ENCODE measurements around the gene XKR7. TPM values are rescaled to one million over a fixed set of nuclear protein-coding genes. Genes with fewer than 3 reads are reported as not detected.

Gene XKR7
- total RNA-seq, 2 donors from 2014 or later, result 0.26 to 0.33 TPM

DNA sequence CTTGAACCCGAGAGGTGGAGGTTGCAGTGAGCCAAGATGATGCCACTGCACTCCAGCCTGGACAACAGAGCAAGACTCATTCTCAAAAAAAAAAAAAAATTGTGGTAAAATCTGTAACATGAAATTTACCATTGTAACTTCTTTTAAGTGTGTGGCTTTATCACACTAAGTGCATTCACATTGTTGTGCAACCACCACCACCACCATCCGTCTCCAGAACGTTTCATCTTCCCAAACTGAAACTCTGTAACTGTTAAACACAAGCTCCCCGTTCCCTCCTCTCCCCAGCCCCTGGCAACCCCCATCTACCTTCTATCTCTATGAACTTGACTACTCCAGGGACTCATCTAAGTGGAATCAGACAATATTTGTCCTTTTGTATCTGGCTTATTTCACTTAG is 45.8 kb upstream of the XKR7 start:
- intact Hi-C loops (cut with DNase I), result no loop called here
- ATAC-seq (no peak), DNase-seq (no peak)
- Histone ChIP-seq H3K9me3 (no peaks in the 10 kb centered on the region), H3K36me3 (replicated peaks in 1 of 2; ENCODE audit: insufficient read depth in 1 of 2, low read depth in 2 of 2) (no peaks in the 10 kb centered on the region), H3K4me3 (no peak overlapping the region), H3K27me3 (no peaks in the 10 kb centered on the region), H3K27ac (no peak overlapping the region), H3K4me1 (no peaks in the 10 kb centered on the region)
- WGBS, 2 donors, result 51 to 59% methylated on average over 4 of the region's 4 CpGs
- TF ChIP-seq POLR2A (IDR thresholded peaks at IDR 0.05), result no peak
- TF ChIP-seq, protein P1, sequence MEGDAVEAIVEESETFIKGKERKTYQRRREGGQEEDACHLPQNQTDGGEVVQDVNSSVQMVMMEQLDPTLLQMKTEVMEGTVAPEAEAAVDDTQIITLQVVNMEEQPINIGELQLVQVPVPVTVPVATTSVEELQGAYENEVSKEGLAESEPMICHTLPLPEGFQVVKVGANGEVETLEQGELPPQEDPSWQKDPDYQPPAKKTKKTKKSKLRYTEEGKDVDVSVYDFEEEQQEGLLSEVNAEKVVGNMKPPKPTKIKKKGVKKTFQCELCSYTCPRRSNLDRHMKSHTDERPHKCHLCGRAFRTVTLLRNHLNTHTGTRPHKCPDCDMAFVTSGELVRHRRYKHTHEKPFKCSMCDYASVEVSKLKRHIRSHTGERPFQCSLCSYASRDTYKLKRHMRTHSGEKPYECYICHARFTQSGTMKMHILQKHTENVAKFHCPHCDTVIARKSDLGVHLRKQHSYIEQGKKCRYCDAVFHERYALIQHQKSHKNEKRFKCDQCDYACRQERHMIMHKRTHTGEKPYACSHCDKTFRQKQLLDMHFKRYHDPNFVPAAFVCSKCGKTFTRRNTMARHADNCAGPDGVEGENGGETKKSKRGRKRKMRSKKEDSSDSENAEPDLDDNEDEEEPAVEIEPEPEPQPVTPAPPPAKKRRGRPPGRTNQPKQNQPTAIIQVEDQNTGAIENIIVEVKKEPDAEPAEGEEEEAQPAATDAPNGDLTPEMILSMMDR (IDR thresholded peaks at IDR 0.05), result no peak

DNA sequence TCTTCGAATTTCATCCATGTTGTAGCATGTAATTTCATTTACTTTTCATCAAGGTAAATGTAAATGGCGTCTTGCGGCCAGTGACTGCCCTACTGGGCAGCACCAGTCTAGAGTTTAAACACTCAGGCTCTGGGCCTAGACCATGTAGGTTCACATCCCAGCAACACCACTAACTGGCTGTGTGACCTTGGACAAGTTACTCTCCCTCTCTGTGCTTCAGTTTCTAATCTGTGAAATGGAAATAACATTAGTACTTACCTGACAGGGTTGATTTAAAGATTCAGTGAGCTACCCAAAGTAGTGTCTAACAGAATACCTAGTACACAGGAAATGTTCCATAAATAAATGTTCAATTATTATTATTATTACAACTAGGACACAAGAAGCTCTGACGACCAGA is 45.4 kb upstream of the XKR7 start:
- no peak for ATAC-seq
- H3K9me3 ChIP-seq, result no peaks in the 10 kb centered on the region
- H3K27ac ChIP-seq, result no peak overlapping the region
- H3K4me3 ChIP-seq, result no peak overlapping the region
- no peaks in the 10 kb centered on the region for H3K4me1 ChIP-seq
- no peaks in the 10 kb centered on the region for H3K27me3 ChIP-seq
- intact Hi-C loops (cut with DNase I), result no loop called here
- no peak for DNase-seq
- no peak for TF ChIP-seq POLR2A (IDR thresholded peaks at IDR 0.05)
- 66 to 74% methylated on average over 4 of the region's 4 CpGs for WGBS, 2 donors
- no peaks in the 10 kb centered on the region for H3K36me3 ChIP-seq (replicated peaks in 1 of 2; ENCODE audit: insufficient read depth in 1 of 2, low read depth in 2 of 2)

DNA sequence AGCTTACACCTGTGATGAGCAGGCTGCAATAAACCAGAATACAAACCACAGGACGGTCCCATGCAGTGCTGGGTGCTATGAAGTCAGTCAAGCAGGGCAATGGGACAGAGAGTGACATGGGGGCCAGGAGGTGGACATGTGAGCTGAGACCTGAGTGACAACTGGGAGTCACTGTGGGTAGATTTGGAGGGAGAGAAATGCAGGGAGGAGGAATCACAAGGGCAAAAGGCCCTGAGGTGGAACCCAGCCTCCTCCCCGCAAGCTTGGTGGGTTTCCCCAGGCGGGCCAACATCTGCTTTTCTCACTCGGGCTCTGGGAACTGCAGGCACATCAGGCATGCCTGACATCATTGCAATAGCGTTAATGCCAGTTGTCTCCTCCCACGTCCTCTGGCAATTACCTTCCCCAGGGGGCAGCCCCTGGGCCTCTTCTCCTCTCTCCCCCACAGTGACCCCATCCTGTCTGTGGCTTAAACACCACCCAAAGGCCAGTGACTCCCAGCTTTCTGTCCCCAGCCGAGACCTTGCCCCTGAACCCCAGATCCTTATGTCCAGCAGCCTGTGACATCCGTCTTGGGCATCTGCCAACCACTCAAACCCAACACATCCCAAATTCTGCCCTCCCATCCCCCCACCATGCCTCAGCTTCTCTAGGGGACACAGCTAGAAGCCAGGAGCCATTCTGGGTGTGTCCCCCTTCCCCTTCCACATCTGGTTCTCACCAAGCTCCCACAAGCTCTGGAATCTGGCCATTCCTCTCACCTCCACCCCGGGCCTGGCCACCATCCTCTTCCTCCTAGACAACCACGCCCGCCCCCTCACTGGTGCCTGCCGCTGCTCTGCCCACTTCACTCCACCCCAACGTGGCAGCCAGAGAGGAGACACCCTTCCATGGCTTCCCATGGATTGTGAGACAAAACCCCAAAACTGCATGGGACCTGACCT is 44.3 kb upstream of the XKR7 start:
- no peak overlapping the region for H3K27ac ChIP-seq
- H3K4me1 ChIP-seq, result no peaks in the 10 kb centered on the region
- H3K4me3 ChIP-seq, result no peak overlapping the region
- ATAC-seq (no peak), DNase-seq (no peak)
- TF ChIP-seq POLR2A (IDR thresholded peaks at IDR 0.05), result no peak
- TF ChIP-seq, protein P1 (IDR thresholded peaks at IDR 0.05), result no peak
- 60 to 63% methylated on average over 13 of the region's 13 CpGs for WGBS, 2 donors
- no peaks in the 10 kb centered on the region for H3K27me3 ChIP-seq
- no peaks in the 10 kb centered on the region for H3K36me3 ChIP-seq (replicated peaks in 1 of 2; ENCODE audit: insufficient read depth in 1 of 2, low read depth in 2 of 2)
- intact Hi-C loops (cut with DNase I), result no loop called here
- no peaks in the 10 kb centered on the region for H3K9me3 ChIP-seq

DNA sequence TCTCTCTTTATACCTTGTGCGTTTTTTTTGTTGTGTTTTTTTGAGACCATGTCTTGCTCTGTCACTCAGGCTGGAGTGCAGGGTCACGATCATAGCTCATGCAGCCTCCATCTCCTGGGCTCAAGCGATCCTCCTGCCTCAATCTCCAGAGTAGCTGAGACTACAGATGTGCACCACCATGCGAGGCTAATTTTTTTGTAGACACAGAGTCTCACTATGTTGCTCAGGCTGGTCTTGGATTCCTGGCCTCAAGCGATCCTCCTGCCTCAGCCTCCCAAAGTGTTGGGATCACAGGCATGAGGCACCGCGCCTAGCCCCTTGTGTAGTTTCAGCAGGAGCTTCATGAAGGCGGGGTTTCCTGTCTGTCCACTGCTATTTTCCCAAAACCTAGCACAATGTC is 43.4 kb upstream of the XKR7 start:
- Histone ChIP-seq H3K27ac (no peak overlapping the region), H3K4me1 (no peaks in the 10 kb centered on the region), H3K9me3 (no peaks in the 10 kb centered on the region), H3K36me3 (replicated peaks in 1 of 2; ENCODE audit: insufficient read depth in 1 of 2, low read depth in 2 of 2) (no peaks in the 10 kb centered on the region), H3K27me3 (no peaks in the 10 kb centered on the region), H3K4me3 (no peak overlapping the region)
- DNase-seq (no peak), ATAC-seq (no peak)
- WGBS, 2 donors, result 81 to 84% methylated on average over 8 of the region's 8 CpGs
- TF ChIP-seq, protein P1 (IDR thresholded peaks at IDR 0.05), result no peak
- no peak for TF ChIP-seq POLR2A (IDR thresholded peaks at IDR 0.05)
- intact Hi-C loops (cut with DNase I), result no loop called here

DNA sequence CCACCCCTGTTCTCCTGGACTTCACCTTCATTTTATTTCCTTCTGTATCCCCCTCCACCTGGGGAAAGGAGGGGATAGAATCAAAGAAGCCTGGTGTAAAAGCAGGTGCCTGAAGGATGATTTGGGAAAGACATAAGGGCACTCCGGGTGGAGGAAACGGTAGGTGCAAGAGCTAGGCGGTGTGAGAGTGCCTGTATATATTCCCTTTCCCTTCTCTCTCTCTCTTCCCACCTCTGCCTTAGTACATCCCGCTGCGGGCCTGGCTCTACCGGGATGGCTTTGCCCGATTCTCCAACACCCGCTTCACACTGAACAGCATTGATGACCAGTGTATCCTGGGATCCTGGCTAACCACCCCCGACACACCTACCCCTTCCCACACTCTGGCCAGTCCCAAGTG is 42.3 kb upstream of the XKR7 start:
- DNase-seq (no peak), ATAC-seq (no peak)
- no peaks in the 10 kb centered on the region for H3K27me3 ChIP-seq
- no peaks in the 10 kb centered on the region for H3K4me1 ChIP-seq
- H3K9me3 ChIP-seq, result no peaks in the 10 kb centered on the region
- WGBS, 2 donors, result 56 to 60% methylated on average over 9 of the region's 9 CpGs
- H3K4me3 ChIP-seq, result no peak overlapping the region
- TF ChIP-seq, protein P1 (IDR thresholded peaks at IDR 0.05), result no peak
- no peak for TF ChIP-seq POLR2A (IDR thresholded peaks at IDR 0.05)
- H3K36me3 ChIP-seq (replicated peaks in 1 of 2; ENCODE audit: insufficient read depth in 1 of 2, low read depth in 2 of 2), result no peaks in the 10 kb centered on the region
- no peak overlapping the region for H3K27ac ChIP-seq
- intact Hi-C loops (cut with DNase I), result no loop called here
